NCI-H2227 (cell line): ENCODE results near the gene STEAP4.
"Not testable (repeated sequence)": the region's sequence is repeated elsewhere in the genome, so short reads cannot be mapped to it uniquely, and the experiment has no call there.

Experiments used
- DNase-seq: peaks from one replicate; lab custom pipeline; 2025; ENCODE audit not compliant: unreplicated experiment; lab: John Stamatoyannopoulos, UW

STEAP4 gene

DNA sequence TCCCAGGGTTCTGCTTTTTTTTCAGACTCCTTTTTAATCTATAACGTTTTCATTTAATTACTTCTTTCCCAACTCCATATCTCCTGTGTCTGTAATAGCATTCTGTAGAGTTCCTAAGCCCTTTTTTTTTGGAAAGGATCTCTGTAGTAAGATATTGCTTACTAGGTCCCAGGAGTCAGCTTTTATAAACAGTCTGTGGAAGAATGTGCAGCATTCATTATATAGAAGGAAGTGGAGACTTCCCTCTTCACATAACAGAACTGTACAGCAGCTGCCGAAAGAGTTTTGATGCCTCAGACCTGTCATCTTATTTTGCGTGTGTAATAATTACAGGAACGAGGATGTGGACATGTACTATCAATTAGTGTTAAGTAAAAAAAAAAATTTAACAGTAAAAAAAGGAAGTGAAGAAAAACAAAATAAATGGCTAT lies 7.4 kb upstream of the STEAP4 start:
- DNase-seq = no peak

DNA sequence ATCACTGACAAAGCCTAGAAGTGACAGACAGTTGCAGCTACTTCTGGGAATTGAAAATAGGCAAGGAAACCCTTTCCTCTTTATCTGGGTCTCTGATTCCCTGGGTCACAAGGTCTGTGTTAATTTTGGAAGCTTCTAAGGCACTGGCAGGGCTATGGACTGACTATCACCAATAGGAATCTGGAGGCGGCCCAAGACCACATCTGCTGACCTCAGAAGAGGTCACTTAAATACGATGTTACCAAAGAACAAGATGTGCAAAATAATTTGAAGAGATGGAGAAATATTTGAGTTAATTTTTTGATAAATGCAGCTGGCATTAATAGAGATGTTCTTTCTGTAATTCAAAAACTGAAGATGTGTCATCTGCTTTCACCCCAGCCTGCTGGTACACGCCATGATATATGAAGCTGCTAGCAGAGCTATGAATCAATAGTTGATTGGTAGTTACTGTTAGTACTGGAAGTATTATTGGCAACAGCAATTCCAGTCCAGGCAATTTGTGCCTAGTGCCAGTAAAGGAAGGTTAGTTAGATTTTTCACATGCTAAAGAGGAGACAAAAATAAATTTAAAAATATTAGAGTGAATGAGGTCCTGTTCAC lies 5.5 kb upstream of the STEAP4 start:
- DNase-seq = no peak

DNA sequence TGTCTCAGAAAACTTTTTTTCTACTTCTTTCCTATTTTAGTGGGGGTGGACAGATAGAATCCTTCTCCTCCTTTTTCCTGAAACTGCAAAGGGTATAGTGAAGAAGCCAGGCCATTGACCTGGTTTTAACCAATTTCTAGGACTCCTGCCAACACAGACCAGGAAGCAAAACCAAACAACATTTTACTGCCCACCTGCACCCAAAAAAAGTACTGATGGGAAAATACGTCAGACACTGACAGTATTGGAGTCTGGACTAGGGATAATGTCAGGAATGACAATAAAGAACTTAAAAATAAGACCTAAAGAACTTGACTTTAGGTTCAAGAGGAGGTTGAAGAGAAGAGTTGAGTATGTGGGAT lies 5.0 kb upstream of the STEAP4 start:
- no peak for DNase-seq

GRCh38 chr7:88310956-88311674 lies 4.4 kb upstream of the STEAP4 start:
- no peak for DNase-seq

DNA sequence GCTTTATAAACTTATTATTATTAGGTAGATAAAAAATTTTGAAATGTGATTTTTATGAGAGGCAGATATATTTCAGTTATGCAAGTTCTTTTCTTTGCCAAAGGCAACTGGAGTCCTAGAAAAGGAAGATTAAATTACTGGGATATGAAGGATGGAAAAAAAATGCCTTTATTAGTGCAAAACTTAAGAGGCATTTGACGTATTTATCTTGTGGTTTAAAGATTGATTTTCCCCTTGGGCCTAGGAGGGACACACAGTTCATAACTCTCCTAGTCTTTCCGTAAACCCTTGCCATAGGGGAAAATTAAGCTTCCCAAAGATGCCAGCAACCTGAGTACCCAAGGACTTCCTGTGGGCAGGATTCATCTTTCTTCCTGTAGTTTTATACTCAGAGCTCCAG lies 3.1 kb upstream of the STEAP4 start:
- no peak for DNase-seq

DNA sequence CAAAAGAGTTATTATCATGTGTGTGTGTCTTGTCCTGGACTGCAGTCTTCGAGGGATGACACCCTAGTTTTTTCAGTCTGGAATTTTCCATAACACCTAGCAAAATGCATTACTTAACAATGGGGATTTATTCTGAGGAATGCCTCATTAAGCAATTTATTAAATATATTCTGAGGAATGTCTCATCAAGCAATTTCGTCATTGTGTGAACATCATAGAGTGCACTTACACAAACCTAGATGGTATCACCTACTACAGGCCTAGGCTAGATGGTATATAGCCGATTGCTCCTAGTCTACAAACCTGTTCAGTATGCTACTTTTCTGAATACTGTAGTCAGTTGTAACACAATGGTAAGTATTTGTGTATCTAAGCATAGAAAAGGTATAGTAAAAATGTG lies 1.1 kb upstream of the STEAP4 start:
- no peak for DNase-seq

DNA sequence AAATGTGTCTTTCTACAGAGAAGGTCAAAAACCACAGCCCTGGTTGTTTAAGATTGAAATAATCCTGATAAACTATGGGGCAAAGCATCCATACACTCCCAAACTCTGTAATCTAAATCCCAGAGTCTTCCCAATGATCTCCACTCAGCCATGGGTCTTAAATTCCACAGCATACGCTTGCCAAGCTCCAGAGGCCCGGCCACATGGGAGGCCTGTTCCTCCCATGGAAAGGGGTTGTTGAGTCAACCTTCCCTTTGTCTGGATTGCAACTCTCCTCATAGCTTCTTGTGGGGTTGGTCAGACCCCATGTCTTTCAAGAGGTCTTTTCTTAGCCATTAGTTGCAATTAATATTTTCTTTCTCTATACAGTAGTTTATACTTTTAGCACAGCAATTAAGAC lies 718 bp upstream of the STEAP4 start:
- no peak for DNase-seq

DNA sequence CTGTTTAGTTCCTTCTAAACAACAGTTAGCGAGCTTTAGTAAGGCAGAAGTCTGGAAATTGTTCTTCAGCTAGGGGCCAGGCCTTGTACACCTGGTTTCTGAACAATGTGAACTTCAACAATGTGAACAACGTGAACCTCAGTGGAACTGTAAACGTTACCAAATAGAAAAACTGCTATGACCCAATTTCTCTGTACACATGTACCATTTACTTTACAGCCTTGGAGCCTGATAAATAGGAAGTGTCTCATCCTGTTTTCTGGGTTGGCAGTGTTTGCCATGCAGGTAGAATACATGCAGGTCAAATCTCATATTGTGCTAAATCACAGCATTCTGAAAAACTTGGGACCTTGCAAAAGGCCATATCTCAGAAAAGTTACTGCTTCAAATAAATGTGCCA lies 1.6 kb downstream of the STEAP4 start:
- DNase-seq = no peak

DNA sequence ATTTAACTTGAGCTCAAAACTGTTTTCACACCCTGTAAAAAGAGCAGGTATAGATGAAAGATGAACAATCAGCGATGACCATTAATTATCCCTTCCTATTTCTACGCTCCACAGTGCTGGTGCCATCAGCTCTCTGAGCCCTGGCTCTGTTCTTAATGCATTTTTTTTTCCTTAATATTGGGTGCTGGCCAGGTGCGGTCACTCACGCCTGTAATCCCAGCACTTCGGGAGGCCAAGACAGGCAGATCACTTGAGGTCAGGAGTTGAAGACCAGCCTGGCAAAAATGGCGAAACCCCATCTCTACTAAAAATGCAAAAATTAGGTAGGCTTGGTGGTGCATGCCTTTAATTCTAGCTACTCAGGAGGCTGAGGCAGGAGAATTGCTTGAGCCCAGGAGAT lies 4.2 kb downstream of the STEAP4 start:
- DNase-seq = no peak

GRCh38 chr7:88301924-88302323 lies 4.8 kb downstream of the STEAP4 start:
- DNase-seq = no peak

- DNase-seq = no peak
Measured at GRCh38 chr7:88300401-88300945, 6.2 kb downstream of the STEAP4 start.

DNA sequence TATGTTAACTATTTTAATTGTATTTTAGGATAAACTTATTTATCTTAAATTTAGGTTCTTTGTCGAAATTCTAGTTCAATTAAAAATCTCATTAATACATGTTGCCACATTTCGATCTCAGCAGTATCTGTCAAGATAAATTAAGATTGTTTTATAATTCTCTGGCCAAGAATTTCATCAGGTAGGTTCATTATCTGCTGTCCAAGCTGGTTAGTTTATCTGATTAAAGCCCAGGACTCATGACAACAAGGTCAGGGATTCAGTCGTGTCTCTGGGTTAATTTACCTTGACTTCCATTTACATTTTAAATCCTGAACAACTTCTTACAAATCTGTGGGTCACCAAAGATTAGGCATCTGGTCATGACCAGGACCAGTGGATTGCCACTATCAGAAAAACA lies 7.6 kb downstream of the STEAP4 start:
- no peak for DNase-seq

GRCh38 chr7:88293866-88294265 lies 12.8 kb downstream of the STEAP4 start:
- DNase-seq = no peak

DNA sequence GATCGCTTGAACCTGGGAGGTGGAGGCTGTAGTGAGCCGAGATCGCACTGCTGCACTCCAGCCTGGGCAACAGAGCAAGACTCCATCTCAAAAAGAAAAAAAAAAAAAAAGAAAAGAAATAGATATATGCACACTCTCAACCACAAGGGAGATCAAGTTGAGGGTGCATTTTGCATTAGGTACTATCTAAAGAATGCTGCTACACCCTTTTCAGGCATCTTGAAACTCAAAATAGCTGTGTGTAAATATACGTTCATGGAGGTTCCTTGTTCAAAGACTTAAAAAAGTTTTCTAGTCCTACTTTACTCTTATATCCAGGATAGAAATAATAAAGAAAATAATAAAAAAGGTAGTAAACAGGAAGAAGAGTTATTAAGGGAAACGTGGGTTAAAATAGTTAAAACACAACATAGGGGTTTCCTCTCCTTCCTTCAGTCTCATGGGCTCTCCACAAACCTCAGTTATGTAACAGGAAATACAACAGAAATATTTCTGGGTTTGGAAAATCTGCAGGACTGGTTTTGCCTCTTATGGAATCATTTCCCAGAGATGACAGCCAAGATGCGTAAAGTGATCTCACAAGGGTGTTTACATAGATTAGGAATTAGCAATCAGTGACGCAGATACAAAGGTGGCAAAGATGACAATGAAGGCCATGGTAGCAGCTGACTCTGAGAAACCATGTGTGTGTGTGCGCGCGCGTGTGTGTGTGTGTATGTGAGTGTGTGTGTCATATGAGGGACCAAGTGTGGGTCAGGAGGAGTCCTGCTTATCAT lies 15.1 kb downstream of the STEAP4 start:
- no peak for DNase-seq

DNA sequence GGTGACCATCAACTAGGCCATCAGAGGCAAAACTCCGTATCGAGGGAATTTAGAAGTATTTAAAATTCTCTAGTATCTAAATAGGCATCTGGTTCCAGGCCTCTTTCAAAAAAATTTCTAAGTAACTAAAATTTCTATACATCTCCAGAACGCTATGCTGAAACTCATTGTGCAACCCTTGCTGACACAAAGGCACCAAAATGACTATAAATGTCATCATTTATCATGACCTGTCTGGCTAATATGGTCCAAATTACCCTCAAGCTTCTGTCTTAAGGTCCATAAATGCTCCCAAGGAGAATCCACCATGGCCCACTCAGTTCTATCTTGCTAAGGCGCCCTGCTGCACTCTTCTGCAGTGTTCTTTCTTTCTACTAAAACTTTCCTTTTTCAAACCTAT lies 16.2 kb downstream of the STEAP4 start:
- DNase-seq = no peak

DNA sequence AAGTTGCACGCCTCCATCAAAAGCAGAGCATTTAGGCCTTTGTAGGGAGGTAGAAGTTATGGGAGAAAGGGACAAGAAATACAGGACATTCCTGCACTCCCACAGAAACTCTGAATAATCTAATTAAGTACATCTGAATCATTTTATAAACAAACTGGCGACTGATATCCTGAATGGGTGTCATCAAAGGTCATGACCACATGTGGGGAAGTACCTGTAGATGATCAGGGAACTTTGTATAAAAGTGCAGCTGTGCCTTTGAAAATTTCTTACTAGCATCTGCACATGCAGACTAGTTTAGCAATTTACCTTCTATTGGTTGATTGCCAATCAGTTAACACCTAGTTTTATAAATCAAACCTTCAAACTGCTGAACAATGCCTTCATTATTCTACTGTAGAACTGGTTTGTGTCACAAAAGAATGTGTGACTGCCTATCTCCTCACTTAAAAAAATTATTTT lies 17.1 kb downstream of the STEAP4 start:
- no peak for DNase-seq

- DNase-seq = no peak
Measured at GRCh38 chr7:88281749-88282148, 24.9 kb downstream of the STEAP4 start.

- DNase-seq = no peak
Measured at GRCh38 chr7:88280801-88281200, 25.9 kb downstream of the STEAP4 start.

- no peak for DNase-seq
Measured at GRCh38 chr7:88279323-88279722, 27.4 kb downstream of the STEAP4 start.

- DNase-seq = no peak
Measured at GRCh38 chr7:88278881-88279280, 27.8 kb downstream of the STEAP4 start.

GRCh38 chr7:88276605-88277153 lies 30.0 kb downstream of the STEAP4 start:
- DNase-seq = no peak

- DNase-seq = not testable (repeated sequence)
Measured at GRCh38 chr7:88274856-88275255, 31.8 kb downstream of the STEAP4 start.
